IPS-18a (cell line): Measurements from ENCODE around the gene TMEM121.

ENCODE experiments used
- H3K27ac ChIP-seq: one replicate; pipeline ENCODE4 v1.5.1; 2013; ENCODE audit warnings: low read length
- H3K27me3 ChIP-seq: one replicate; pipeline ENCODE4 v1.6.1; 2013; ENCODE audit warnings: mild to moderate bottlenecking, low read length; ENCODE audit not compliant: control insufficient read depth, insufficient read depth
- H3K36me3 ChIP-seq: one replicate; pipeline ENCODE4 v1.6.1; 2013; ENCODE audit warnings: low read depth, low read length; ENCODE audit not compliant: control insufficient read depth
- H3K4me1 ChIP-seq: one replicate; pipeline ENCODE4 v1.6.1; 2013; ENCODE audit warnings: low read depth, low read length; ENCODE audit not compliant: control insufficient read depth
- H3K4me3 ChIP-seq: one replicate; pipeline ENCODE4 v1.5.1; 2013; ENCODE audit warnings: low read length
- H3K9ac ChIP-seq: one replicate; pipeline ENCODE4 v1.6.1; 2013; ENCODE audit warnings: mild to moderate bottlenecking, low read length, moderate library complexity
- H3K9me3 ChIP-seq: one replicate; pipeline ENCODE4 v1.6.1; 2013; ENCODE audit warnings: low read depth, low read length; ENCODE audit not compliant: control insufficient read depth

The TMEM121 gene

DNA sequence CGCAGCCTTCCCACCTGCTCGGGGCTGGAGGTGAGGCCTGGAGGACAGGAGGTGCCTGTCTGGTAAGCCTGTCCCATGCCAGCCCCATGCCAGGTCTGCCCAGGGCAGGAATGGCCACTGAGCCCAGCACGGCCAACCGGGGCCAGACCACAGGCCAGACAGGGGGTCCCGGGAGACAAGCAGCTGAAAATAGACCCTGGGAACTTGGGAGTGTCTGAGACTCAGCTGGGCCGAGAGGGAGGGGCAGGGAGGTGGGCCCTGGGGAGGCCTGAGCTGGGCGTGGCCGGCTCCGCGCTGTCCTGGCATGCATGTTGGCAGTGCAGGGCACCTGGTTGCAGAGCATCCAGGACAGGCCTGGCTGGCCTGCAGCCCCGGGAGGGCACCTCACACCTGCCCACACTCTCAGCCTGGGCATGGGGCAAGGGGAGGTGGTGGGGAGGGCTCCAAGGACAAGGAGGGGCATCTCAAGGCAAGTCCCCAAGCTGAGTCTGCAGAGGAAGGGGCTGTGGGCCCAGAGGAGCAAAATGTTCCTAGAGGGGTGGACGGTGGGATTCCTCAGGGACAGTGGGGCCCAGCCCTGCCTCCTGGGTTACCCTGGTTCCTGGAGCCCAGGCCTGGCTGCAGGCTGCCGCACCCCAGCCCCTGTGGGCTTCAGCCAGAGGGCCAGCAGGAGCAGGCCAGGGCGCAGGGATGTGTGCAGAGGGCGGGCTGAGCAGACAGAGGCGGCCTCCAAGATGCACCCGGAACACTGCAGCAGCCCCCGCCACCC lies 42.9 kb upstream of the TMEM121 start:
- no peak overlapping the region for H3K9ac ChIP-seq
- peaks cover 95% of the 10 kb centered on the region for H3K27me3 ChIP-seq
- H3K4me3 ChIP-seq, result no peak overlapping the region
- no peaks in the 10 kb centered on the region for H3K9me3 ChIP-seq
- H3K4me1 ChIP-seq, result peaks cover 13% of the 10 kb centered on the region
- no peaks in the 10 kb centered on the region for H3K36me3 ChIP-seq
- H3K27ac ChIP-seq, result no peak overlapping the region

DNA sequence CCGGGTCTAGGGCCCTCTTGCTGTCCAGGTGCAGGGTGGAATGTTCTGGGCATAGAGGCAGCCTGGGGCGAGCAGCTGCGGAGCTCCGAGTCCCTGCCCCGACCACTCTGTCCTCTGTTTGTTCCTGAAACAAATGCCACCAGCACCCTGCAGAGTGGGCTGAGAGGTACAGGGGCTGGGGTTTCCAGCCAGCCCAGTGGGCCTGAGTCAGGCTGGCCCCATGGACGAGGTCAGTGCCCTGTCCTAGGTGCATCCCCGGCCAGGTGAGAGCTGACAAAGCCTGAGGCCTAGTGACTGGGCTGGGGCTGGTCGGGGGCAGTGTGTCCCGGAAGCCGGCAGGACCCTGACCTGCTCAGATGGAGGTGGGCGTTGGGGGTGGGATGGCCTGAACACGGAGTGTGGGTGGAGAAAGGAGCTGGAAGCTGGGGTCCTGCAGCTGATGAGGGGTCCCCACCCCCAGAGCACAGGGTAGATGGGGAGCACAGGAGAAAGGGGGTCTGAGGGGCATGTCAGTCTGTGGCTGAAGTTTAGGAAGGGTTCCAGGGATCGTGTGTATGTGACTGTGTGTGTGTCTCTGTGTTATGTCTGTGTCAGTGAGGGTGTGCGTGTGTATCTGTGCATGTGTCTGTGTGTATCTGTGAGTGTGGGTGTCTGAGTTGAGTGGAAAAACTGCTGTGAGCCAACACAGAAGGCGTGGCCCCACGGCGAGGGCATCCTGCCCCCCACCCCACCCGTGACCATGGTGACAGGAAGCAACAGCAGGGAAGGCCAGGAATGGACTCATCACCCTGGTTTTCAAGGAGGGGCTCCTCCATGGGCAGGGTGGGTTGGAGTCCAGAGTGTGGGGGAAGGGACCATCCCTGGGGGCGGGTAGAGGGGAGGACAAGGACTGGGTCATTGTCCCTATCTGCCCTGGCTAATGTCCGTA lies 42.0 kb upstream of the TMEM121 start:
- peaks cover 16% of the 10 kb centered on the region for H3K4me1 ChIP-seq
- H3K4me3 ChIP-seq, result no peak overlapping the region
- peaks cover 95% of the 10 kb centered on the region for H3K27me3 ChIP-seq
- H3K36me3 ChIP-seq, result no peaks in the 10 kb centered on the region
- H3K9ac ChIP-seq, result no peak overlapping the region
- no peak overlapping the region for H3K27ac ChIP-seq
- H3K9me3 ChIP-seq, result no peaks in the 10 kb centered on the region

- Histone ChIP-seq H3K36me3 (no peaks in the 10 kb centered on the region), H3K9me3 (no peaks in the 10 kb centered on the region), H3K9ac (no peak overlapping the region), H3K27ac (no peak overlapping the region), H3K4me1 (peaks cover 18% of the 10 kb centered on the region), H3K27me3 (peaks cover 91% of the 10 kb centered on the region), H3K4me3 (no peak overlapping the region)
These were observed 41.4 kb upstream of the TMEM121 start for GRCh38 chr14:105484997-105485393.

DNA sequence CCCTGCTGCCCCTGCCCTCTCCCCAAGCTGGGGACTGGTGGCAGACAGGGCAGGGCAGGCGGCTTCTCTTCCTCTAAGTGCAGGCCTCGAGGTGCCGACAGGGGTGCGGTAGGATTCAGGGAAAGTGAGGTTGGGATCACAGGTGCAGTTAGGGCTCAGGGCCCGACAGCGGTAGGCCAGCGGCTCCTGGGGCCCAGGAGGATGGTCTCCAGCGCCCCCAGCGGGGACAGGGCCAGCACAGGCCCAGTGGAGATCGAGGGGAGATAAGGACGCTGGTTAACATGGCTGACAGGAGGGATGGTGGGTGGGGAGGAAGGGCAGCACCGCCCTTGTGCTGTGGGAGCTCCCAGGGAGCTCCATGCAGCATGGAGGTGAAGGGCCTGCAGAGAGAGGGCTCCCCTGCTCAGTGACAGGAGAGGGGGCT lies 40.6 kb upstream of the TMEM121 start:
- Histone ChIP-seq H3K27ac (no peak overlapping the region), H3K9me3 (no peaks in the 10 kb centered on the region), H3K4me1 (peaks cover 18% of the 10 kb centered on the region), H3K4me3 (no peak overlapping the region), H3K27me3 (peaks cover 84% of the 10 kb centered on the region), H3K36me3 (no peaks in the 10 kb centered on the region), H3K9ac (no peak overlapping the region)

- peaks cover 77% of the 10 kb centered on the region for H3K27me3 ChIP-seq
- peak within 1 kb of the TSS; percentile 27 for H3K4me3 ChIP-seq
- H3K4me1 ChIP-seq, result peaks cover 13% of the 10 kb centered on the region
- no peaks in the 10 kb centered on the region for H3K9me3 ChIP-seq
- H3K27ac ChIP-seq, result no peak within 1 kb of the TSS
- no peaks in the 10 kb centered on the region for H3K36me3 ChIP-seq
- H3K9ac ChIP-seq, result no peak within 1 kb of the TSS
These were observed 40.0 kb upstream of the TMEM121 start, which contains the start of gene CRIP1 for GRCh38 chr14:105486163-105486973. CRIP1 (plus strand) TSS chr14:105486886; CDS start chr14:105487260, 374 bp downstream.

- Histone ChIP-seq H3K36me3 (no peaks in the 10 kb centered on the region), H3K4me3 (peak overlapping the region; percentile 27), H3K9me3 (no peaks in the 10 kb centered on the region), H3K9ac (no peak overlapping the region), H3K27ac (no peak overlapping the region), H3K4me1 (peaks cover 8% of the 10 kb centered on the region), H3K27me3 (peaks cover 72% of the 10 kb centered on the region)
These were observed 39.4 kb upstream of the TMEM121 start for GRCh38 chr14:105486974-105487448.

DNA sequence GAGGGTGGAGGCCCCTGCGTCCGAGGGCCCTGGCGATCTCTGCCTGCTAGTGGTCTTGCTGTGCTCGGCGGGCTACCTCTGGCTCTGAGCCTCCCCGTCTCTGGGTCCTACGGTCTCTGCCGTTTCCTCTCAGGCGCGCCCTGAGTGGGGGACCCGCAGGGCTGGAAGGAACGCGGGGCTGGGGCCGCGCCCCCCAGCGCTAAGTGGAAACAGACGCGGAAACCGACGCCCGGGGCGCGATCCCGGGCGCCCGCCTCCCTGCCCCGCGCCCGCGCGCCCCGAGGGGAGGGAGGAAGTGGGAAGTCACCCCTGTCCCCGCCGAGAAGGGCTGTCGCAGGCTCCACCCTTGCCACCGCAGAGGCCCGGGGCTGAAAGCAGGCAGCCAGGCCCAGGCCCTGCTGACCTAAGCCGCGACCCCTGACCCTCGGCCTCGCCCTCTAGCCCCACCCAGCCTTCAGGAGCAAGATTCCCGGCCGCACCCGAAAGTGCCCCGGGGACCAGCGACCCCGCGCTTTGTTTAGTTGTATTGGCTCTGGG lies 38.9 kb upstream of the TMEM121 start:
- Histone ChIP-seq H3K27ac (no peak overlapping the region), H3K9ac (no peak overlapping the region), H3K36me3 (no peaks in the 10 kb centered on the region), H3K4me3 (peak overlapping the region; percentile 27), H3K27me3 (peaks cover 66% of the 10 kb centered on the region), H3K4me1 (peaks cover 4% of the 10 kb centered on the region), H3K9me3 (no peaks in the 10 kb centered on the region)

GRCh38 chr14:105487986-105488777 lies 38.2 kb upstream of the TMEM121 start:
- no peak overlapping the region for H3K27ac ChIP-seq
- no peaks in the 10 kb centered on the region for H3K9me3 ChIP-seq
- no peak overlapping the region for H3K4me3 ChIP-seq
- peaks cover 4% of the 10 kb centered on the region for H3K4me1 ChIP-seq
- no peak overlapping the region for H3K9ac ChIP-seq
- no peaks in the 10 kb centered on the region for H3K36me3 ChIP-seq
- peaks cover 60% of the 10 kb centered on the region for H3K27me3 ChIP-seq

GRCh38 chr14:105488781-105489541 lies 37.4 kb upstream of the TMEM121 start:
- Histone ChIP-seq H3K4me3 (no peak overlapping the region), H3K9me3 (no peaks in the 10 kb centered on the region), H3K36me3 (no peaks in the 10 kb centered on the region), H3K27me3 (peaks cover 56% of the 10 kb centered on the region), H3K27ac (no peak overlapping the region), H3K9ac (no peak overlapping the region), H3K4me1 (peaks cover 4% of the 10 kb centered on the region)
